Activated naive CD8-positive, alpha-beta T cell treated with anti-CD3 and anti-CD28 coated beads, Interleukin-2, amount 50 U/mL, for 24 hours (primary cell): Measurements from ENCODE around the gene RNF7.
"Not testable (repeated sequence)": the region's sequence is repeated elsewhere in the genome, so short reads cannot be mapped to it uniquely, and the experiment has no call there.

Source experiments
- ATAC-seq: fragments of 150-1000 bp; cut with Tn5 transposase; one replicate; pipeline ENCODE4 v1.10.0; 2021
- DNase-seq: peaks from one replicate; pipeline ENCODE4 v3.0.0; 2021
- H3K27ac Mint-ChIP-seq: one replicate; pipeline ENCODE4 v1.8.0; 2021; ENCODE audit warnings: mild to moderate bottlenecking, mixed read lengths
- H3K27me3 Mint-ChIP-seq: one replicate; pipeline ENCODE4 v1.8.0; 2021; ENCODE audit warnings: mixed read lengths
- H3K36me3 Mint-ChIP-seq: one replicate; pipeline ENCODE4 v1.8.0; 2021; ENCODE audit warnings: low read depth, mixed read lengths
- H3K4me1 Mint-ChIP-seq: one replicate; pipeline ENCODE4 v1.8.0; 2021; ENCODE audit warnings: mixed read lengths
- H3K4me3 Mint-ChIP-seq: one replicate; pipeline ENCODE4 v1.8.0; 2021; ENCODE audit warnings: mild to moderate bottlenecking, moderate library complexity, mixed read lengths
- H3K9me3 Mint-ChIP-seq: one replicate; pipeline ENCODE4 v1.8.0; 2021; ENCODE audit warnings: mixed read lengths

RNF7 gene

DNA sequence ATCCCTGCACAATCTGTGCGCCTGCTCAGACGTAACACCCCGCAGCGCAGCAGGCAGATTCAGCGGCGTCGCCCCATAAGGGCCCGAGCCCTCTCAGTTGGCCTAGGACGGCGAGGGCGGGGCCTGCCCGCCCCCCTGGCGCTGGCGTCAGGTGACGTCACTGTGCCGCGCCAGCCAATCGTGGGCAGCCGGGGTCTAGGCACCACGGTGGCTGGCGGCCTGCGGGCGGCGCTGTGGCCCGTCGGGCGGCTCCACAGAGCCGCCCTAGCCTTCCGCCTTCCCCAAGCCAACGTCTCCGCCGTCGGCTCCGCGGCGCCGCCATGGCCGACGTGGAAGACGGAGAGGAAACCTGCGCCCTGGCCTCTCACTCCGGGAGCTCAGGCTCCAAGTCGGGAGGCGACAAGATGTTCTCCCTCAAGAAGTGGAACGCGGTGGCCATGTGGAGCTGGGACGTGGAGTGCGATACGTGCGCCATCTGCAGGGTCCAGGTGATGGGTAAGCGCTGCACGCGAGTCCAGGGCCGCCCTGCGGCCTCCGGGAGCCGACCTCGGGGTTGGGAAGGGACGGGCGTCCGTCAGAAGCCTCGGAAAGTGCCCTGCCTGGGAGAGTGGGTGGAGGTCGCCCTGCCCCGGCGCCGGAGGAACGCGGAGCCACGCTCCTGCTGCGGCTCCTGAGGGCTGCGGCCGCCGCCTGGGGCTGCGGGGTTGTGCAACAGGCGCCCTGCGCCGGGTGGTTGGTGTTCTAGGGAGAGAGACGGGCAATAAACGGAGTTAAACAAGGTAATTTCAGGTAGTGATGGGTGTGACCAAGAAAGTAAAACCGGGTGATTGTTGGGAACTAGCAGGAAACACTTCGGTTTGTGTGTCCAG is at the start of gene RNF7:
Gene RNF7, plus strand, starts transcription at position 277 of the 869 bp plus-strand sequence. Its CDS starts 44 bp downstream, at position 321.
- Mint-ChIP-seq H3K4me3 (peak within 1 kb of the TSS; percentile 91), H3K27me3 (no peaks in the 10 kb centered on the region)
- ATAC-seq = peak; percentile 94

DNA sequence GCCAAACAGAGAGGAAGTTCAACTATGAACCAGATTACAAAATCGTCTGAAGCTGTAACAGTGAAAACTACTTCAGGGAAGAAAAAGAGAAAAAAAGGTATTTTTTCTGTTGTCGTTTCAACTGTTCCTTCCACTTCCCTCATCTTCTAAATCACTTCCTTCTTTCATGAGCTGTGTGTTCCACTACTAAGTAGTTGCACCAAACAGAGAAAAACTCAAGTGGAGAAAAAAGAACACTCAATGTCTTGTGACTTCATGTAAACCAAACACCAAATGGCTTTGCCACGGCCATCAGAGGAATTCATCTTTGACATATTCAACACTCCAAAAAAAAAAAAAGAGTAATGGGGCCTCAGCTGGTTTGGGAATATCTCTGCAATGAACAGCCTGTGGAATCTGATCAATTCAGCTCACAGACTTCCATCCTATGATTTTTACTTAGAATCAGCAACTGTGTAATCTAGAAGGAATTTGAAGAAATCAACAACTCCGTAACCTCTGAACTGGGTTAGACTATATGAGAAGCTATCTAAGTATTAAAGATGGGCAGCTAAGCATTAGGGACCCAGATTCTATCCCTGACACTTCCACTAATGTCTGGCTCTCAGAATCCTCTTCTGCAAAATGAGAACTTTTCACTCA is 47.5 kb upstream of the RNF7 start:
- Mint-ChIP-seq H3K9me3 (no peaks in the 10 kb centered on the region), H3K36me3 (no peaks in the 10 kb centered on the region), H3K4me3 (no peak overlapping the region), H3K27ac (no peak overlapping the region), H3K27me3 (no peaks in the 10 kb centered on the region), H3K4me1 (peaks cover 10% of the 10 kb centered on the region)
- no peak for DNase-seq
- ATAC-seq = no peak

More for the DNA sequence above, at the start of gene RNF7:
- Mint-ChIP-seq H3K4me1 (peaks cover 38% of the 10 kb centered on the region), H3K36me3 (peaks cover 15% of the 10 kb centered on the region), H3K27ac (peak within 1 kb of the TSS; percentile 92), H3K9me3 (no peaks in the 10 kb centered on the region)
- peak; percentile 97 for DNase-seq

DNA sequence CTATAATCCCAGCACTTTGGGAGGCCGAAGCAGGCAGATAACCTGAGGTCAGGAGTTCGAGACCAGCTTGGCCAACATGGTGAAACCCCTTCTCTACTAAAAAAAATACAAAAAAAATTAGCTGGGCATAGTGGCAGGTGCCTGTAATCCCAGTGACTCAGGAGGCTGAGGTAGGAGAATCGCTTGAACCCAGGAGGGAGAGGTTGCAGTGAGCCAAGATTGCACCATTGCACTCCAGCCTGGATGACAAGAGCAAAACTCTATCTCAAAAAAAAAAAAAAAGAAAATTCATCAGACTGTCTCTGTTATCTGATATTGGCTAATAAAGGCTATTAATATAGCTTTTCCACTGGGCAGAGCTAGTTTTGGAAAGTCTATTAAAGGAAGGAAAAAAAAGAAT is 46.6 kb upstream of the RNF7 start:
- H3K36me3 Mint-ChIP-seq, DNase-seq, ATAC-seq, H3K4me3 Mint-ChIP-seq, H3K27me3 Mint-ChIP-seq, H3K27ac Mint-ChIP-seq, H3K9me3 Mint-ChIP-seq, H3K4me1 Mint-ChIP-seq: not testable (repeated sequence)

DNA sequence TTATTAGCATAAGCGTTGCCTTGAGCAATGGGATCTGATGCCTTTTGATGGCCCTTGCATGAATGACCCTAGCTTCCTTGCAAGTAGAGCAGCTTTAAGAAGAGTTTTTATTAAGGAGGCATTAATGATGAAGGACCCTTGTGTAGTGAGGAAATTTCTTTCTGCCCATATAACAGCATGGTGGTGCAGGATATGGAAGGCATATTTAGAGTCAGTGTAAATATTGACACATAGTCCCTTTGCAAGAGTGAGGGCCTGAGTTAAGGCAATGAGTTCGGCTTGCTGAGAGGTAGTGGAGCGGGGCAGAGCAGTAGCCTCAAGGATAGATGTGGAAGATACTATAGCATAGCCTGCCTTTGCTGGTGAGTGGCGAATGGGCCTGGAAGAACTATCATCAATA is 45.1 kb upstream of the RNF7 start:
- not testable (repeated sequence) for H3K27me3 Mint-ChIP-seq, ATAC-seq, H3K4me1 Mint-ChIP-seq, H3K27ac Mint-ChIP-seq, DNase-seq, H3K9me3 Mint-ChIP-seq, H3K4me3 Mint-ChIP-seq, H3K36me3 Mint-ChIP-seq

DNA sequence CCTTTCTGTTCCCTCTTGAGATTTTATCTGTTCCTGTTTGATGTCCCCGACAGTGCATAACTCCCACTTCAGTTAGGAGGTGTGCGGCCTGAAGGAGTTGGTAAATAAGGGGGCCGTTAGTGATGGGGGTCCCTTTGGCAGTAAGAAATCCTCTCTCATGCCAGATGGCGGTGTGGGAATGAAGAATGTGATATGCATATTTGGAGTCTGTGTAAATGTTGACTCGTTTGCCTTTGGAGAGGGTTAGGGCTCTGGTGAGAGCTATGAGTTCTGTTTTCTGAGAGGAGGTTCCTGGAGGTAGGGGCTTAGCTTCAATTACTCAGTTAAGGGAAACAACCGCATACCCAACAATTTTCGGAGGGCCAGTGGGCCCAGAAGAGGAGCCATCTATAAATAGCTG is 38.8 kb upstream of the RNF7 start:
- ATAC-seq (no peak), DNase-seq (no peak)
- no peaks in the 10 kb centered on the region for H3K36me3 Mint-ChIP-seq
- H3K4me1 Mint-ChIP-seq = no peaks in the 10 kb centered on the region
- H3K27me3 Mint-ChIP-seq = no peaks in the 10 kb centered on the region
- no peaks in the 10 kb centered on the region for H3K9me3 Mint-ChIP-seq
- no peak overlapping the region for H3K27ac Mint-ChIP-seq
- no peak overlapping the region for H3K4me3 Mint-ChIP-seq

DNA sequence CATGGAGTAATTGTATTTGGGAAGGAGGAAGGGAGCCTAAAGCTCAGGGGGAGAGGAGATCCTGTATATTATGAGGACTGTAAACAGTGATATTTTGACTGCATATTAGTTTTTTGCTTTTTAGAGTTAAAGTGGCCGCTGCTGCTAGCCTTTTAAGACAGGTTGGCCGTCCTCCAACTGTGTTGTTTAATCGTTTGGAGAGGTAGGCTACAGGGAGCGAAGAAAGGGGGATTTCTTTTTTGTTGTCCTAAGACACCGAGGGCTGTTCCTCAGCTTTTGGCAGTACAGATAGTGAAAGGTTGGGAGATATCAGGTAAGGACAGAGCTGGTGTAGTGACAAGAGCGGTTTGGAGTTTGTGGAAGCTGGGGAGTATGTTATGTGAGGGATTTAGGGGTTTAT is 38.2 kb upstream of the RNF7 start:
- Mint-ChIP-seq H3K27ac (no peak overlapping the region), H3K9me3 (no peaks in the 10 kb centered on the region), H3K4me3 (no peak overlapping the region), H3K4me1 (no peaks in the 10 kb centered on the region), H3K27me3 (no peaks in the 10 kb centered on the region), H3K36me3 (no peaks in the 10 kb centered on the region)
- DNase-seq = no peak
- ATAC-seq = no peak

DNA sequence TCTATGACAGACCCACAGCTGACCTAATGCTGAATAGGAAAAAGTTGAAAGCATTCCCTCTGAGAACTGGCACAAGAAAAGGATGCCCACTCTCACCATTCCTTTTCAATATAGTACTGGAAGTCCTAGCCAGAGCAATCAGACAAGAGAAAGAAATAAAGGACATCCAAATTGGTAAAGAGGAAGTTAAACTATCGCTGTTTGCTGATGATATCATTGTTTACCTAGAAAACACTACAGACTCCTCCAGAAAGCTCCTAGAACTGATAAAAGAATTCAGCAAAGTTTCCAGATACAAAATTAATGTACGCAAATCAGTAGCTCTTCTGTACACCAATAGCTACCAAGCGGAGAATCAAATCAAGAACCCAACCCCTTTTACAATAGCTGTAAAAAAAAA is 34.7 kb upstream of the RNF7 start:
- not testable (repeated sequence) for H3K4me3 Mint-ChIP-seq, H3K9me3 Mint-ChIP-seq, ATAC-seq, H3K4me1 Mint-ChIP-seq, H3K27ac Mint-ChIP-seq, DNase-seq, H3K36me3 Mint-ChIP-seq, H3K27me3 Mint-ChIP-seq

DNA sequence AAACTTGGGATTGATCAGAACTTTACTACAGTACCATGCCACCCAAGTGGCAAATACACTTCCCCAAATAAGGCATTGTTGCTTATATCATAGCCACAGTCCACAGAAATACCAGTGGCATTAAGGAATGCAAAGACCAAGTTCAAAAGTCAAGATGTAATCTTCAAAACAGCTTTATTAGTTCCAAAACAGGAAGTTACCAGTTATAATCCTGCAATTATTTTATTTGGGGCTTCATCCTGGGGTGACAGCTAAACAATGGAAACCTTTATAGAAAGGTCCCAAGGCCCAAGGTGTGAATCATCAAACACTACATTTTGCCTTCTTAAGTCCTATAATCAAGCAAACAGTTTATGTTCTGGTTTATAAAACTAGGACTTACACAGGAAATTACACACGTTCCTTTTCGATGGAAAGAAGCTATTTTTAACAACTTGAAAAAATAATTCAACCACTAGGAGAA is 30.3 kb upstream of the RNF7 start:
- H3K4me3 Mint-ChIP-seq = no peak overlapping the region
- H3K9me3 Mint-ChIP-seq = no peaks in the 10 kb centered on the region
- DNase-seq (no peak), ATAC-seq (no peak)
- no peaks in the 10 kb centered on the region for H3K36me3 Mint-ChIP-seq
- no peak overlapping the region for H3K27ac Mint-ChIP-seq
- no peaks in the 10 kb centered on the region for H3K4me1 Mint-ChIP-seq
- H3K27me3 Mint-ChIP-seq = no peaks in the 10 kb centered on the region

DNA sequence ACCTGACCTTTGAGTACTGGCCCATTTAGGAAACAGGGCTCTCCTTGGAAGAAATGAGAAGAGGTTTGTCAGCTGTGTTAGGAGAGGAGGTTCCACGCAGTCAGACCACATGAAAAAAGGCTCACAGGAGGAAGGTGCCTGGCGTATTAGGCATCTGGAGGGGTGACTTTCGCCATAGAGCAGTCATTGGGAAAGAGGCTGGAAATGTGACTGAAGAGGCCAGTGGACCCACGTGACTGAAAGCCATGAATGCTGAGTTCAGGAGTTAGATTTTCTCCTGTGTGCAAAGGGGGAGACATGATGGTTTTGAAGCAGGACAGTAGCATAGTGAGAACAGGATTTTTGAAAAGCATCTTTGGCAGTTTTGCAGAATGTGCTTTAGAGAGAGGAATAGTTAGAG is 29.7 kb upstream of the RNF7 start:
- no peak for ATAC-seq
- no peaks in the 10 kb centered on the region for H3K9me3 Mint-ChIP-seq
- H3K27ac Mint-ChIP-seq = no peak overlapping the region
- no peaks in the 10 kb centered on the region for H3K4me1 Mint-ChIP-seq
- no peak for DNase-seq
- no peaks in the 10 kb centered on the region for H3K27me3 Mint-ChIP-seq
- no peak overlapping the region for H3K4me3 Mint-ChIP-seq
- H3K36me3 Mint-ChIP-seq = no peaks in the 10 kb centered on the region

DNA sequence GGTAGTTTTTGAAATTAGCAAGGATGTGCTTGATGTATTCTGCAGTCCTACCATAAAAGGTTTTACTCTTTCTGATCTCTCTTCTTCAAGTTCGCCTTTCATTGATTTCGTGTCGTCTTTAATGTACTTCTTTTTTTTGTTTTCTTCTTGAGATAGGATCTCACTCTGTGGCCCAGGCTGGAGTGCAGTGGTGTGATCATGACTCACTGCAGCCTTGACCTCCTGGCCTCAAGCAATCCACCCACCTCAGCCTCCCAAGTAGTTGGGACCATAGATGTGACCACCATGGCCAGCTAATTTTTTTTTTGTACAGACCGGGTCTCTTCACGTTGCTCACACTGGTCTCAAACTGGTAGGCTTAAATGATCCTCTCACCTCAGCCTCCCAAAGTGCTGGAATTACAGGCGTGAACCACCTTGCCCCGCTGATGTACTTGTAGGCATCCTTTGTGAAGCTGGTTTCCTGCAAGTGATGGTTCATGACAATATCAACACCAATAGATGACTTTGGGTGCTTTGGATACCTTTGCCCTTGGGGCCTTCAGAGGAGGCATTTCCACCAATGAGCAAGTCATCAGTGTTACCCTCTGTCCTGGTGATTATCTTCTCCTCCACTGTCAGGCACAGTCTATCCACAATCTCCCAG is 28.9 kb upstream of the RNF7 start:
- ATAC-seq = no peak
- H3K27ac Mint-ChIP-seq = no peak overlapping the region

DNA sequence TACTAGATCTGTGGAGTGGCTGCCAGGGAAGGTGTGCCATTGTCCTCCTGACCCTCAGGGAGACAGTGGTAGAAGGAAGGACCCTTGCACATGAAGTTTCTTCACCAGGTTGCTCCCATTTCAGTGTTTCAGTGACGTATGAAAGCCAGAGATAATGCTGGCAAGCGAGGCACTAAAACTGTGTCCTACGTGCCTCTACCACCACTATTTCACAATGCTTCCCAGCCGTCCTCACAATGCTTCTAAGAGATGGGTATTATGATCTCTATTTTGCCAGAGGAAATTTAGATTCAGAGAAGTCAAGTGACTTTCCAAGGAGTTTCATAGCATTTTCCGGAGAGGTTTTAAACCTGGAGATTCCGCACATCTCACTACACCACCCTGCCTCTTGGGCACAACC is 28.0 kb upstream of the RNF7 start:
- ATAC-seq = no peak
- H3K36me3 Mint-ChIP-seq = no peaks in the 10 kb centered on the region
- no peak overlapping the region for H3K27ac Mint-ChIP-seq
- no peaks in the 10 kb centered on the region for H3K9me3 Mint-ChIP-seq
- no peak for DNase-seq
- no peak overlapping the region for H3K4me3 Mint-ChIP-seq
- no peaks in the 10 kb centered on the region for H3K4me1 Mint-ChIP-seq
- no peaks in the 10 kb centered on the region for H3K27me3 Mint-ChIP-seq

More for the DNA sequence above, 28.9 kb upstream of the RNF7 start:
- Mint-ChIP-seq H3K27me3 (no peaks in the 10 kb centered on the region), H3K4me3 (no peak overlapping the region), H3K9me3 (no peaks in the 10 kb centered on the region), H3K36me3 (no peaks in the 10 kb centered on the region), H3K4me1 (no peaks in the 10 kb centered on the region)
- DNase-seq = no peak

DNA sequence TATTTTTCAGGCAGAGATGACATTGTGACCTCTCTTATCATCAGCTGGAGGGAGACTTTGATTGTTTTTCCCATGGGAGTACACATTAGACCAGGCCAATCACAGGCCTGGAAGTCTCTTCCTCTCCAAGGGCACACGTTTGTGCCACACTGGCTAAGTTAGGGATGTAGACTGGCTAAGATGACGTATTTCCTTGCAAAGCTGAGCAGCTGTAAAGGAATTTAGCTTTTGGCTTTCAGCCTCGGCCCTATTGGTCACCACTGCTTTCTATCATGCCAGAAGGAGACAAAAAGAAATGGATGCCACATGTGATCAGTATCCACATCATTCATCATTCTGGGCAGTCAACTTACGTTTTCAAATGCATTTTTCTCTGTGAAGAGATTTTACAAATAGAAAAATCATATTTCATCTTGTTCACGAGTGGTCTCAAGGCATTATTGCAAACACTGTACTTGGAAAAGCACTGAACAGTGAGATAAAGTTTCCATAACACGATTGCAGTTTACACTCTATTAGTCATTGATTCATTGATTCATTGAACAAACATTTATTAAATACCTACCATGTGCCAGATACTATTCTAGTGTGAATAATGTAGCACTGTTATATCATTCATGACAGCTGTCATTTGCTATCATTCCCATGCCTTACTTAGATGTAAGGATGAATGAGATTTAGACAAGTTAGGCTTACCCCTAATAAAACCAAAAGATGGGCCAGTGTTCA is 27.0 kb upstream of the RNF7 start:
- Mint-ChIP-seq H3K36me3 (no peaks in the 10 kb centered on the region), H3K27ac (no peak overlapping the region), H3K4me3 (no peak overlapping the region), H3K27me3 (no peaks in the 10 kb centered on the region), H3K4me1 (no peaks in the 10 kb centered on the region), H3K9me3 (no peaks in the 10 kb centered on the region)
- ATAC-seq (no peak), DNase-seq (no peak)

DNA sequence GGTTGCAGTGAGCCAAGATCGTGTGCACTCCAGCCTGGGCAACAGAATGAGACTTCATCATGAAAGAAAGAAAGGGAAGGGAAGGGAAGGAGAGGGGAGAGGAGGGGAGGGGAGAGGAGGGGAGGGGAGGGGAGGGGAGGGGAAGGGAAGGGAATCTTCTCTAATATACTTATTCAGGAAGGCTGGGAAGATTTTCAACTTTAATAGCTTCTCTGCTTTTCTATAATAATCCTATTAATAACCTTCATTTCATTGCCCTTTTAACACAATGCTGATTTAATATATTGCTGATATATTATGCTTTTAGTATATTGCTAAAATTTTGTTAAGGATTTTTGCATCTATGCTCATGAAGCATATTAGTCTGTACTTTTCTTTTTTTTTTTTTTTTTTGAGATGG is 23.4 kb upstream of the RNF7 start:
- Mint-ChIP-seq H3K36me3 (no peaks in the 10 kb centered on the region), H3K9me3 (peaks cover 4% of the 10 kb centered on the region), H3K27ac (no peak overlapping the region), H3K27me3 (peaks cover 2% of the 10 kb centered on the region), H3K4me3 (no peak overlapping the region), H3K4me1 (no peaks in the 10 kb centered on the region)
- ATAC-seq = no peak
- DNase-seq = no peak

DNA sequence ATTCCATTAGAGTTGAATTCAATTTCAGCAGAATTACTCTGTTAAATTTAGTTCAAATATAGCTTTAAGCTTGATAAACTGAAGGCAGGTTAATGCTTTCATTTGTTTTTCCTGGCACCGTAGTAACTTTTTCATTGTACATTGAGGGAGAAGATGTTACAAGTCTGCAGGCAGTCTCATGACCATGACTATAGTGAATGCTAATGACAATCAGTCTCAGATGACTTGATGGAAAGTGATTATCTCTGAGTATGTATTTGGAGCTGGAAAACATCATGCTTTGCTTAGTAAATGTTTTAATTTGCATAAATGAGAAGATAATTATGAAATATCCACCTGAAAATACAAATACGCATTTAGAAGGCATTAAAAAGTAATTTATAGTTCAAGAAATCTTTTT is 16.0 kb upstream of the RNF7 start:
- Mint-ChIP-seq H3K27me3 (peaks cover 1% of the 10 kb centered on the region), H3K27ac (no peak overlapping the region)

More for the DNA sequence above, 16.0 kb upstream of the RNF7 start:
- Mint-ChIP-seq H3K9me3 (no peaks in the 10 kb centered on the region), H3K36me3 (no peaks in the 10 kb centered on the region), H3K4me1 (no peaks in the 10 kb centered on the region), H3K4me3 (no peak overlapping the region)
- no peak for DNase-seq
- ATAC-seq = no peak
